Mucosa of rectum (tissue), 2 donors: ENCODE data around the gene VLDLR.

Experiments
- H3K27ac ChIP-seq, 2 donors: one replicate each; pipeline ENCODE4 v1.7.0; 2013; ENCODE audit warnings: inconsistent platforms in 2 of 2, low read depth in 2 of 2, low read length in 2 of 2
- H3K27me3 ChIP-seq, 2 donors: one replicate each; pipeline ENCODE4 v1.7.0; 2013; ENCODE audit warnings: low read length in 2 of 2; ENCODE audit not compliant: control insufficient read depth in 2 of 2, insufficient read depth in 2 of 2
- H3K36me3 ChIP-seq, 2 donors: one replicate each; pipeline ENCODE4 v1.7.0; 2013; ENCODE audit warnings: low read length in 2 of 2; ENCODE audit not compliant: control insufficient read depth in 2 of 2, insufficient read depth in 2 of 2
- H3K4me1 ChIP-seq, 2 donors: one replicate each; pipeline ENCODE4 v1.7.0; 2013; ENCODE audit warnings: low read length in 2 of 2, mild to moderate bottlenecking in 1 of 2; ENCODE audit not compliant: control insufficient read depth in 2 of 2, insufficient read depth in 2 of 2
- H3K4me3 ChIP-seq, 2 donors: one replicate each; pipeline ENCODE4 v1.7.0; 2013; ENCODE audit warnings: low read length in 2 of 2
- H3K9ac ChIP-seq, 2 donors: one replicate each; pipeline ENCODE4 v1.7.0; 2013; ENCODE audit warnings: low read length in 2 of 2, low read depth in 1 of 2, mild to moderate bottlenecking in 1 of 2
- H3K9me3 ChIP-seq, 2 donors: one replicate each; pipeline ENCODE4 v1.7.0; 2013; ENCODE audit warnings: low read length in 2 of 2; ENCODE audit not compliant: control insufficient read depth in 2 of 2
- donor health status: healthy.
- donor health status: Normal muscosa, but diverticular disease.

Gene VLDLR

DNA sequence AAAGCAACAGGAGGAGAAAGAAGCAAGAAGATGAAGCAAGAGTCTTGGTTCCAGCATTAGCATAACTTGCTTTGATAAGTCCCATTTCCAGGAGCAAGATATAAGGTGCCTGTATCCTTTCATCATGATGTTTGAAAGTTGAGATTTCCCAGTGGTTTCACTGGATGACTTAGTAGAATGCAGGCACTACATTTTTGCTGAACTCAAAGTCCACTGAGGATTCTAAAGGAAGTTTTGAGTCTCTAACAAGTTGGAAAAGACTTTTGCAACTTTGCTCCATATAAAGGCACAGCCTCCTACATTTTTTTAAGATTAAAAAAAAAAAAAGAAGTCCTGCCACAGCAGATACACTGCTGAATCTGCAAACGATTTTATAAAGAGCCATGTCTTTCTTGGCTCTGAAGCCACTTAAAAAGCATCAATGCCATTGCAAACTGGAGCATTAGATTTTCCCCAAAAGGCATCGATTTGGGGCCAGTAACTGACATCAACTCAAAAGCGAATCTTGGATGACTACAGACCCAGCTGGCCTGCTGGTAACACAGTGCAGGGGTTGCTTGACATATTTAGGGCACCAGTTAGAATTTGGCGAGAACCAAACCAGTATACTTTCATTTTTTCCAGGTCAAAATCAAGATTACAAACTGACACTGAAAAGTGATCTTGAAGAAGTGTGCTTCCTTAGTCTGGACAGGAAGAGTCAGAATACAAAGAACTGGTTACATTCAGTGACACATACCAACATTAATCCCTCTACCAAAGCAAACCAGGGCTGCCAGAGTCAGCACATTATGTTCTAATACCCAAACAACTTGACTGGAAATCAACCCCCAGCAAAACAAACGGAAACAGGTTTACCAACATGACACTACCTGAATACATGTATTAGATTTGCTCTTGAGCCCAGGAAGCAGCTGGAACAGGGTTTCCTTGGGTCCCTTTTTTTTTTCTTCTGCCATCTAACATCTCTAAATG lies 56.6 kb downstream of the VLDLR start:
- no peak overlapping the region for H3K9ac ChIP-seq
- no peaks in the 10 kb centered on the region for H3K27me3 ChIP-seq
- no peaks in the 10 kb centered on the region for H3K4me1 ChIP-seq
- no peak overlapping the region for H3K4me3 ChIP-seq
- H3K27ac ChIP-seq = no peak overlapping the region
- H3K36me3 ChIP-seq = no peaks in the 10 kb centered on the region
- H3K9me3 ChIP-seq = no peaks in the 10 kb centered on the region

DNA sequence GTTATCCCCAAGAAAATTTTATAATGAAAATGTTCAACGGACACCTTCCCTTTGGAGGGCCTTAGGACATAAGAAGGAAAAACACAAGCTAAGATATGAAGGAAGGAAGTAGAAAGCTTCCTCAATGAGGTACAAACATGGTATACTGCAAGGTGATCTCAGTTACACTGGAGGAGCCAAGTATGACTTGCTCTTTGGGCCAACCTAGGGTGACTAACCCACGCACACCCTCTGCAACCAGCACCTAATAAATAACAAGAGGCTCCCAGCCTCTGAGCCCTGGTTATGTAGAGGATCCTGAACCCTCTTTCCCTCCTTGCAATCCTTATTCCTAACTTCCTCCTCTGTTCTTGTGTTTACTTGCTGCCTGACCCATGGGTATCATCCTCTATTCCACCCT lies 57.4 kb downstream of the VLDLR start:
- H3K27ac ChIP-seq = no peak overlapping the region
- H3K36me3 ChIP-seq = no peaks in the 10 kb centered on the region
- H3K4me1 ChIP-seq = no peaks in the 10 kb centered on the region
- no peaks in the 10 kb centered on the region for H3K27me3 ChIP-seq
- no peak overlapping the region for H3K9ac ChIP-seq
- no peaks in the 10 kb centered on the region for H3K9me3 ChIP-seq
- H3K4me3 ChIP-seq = no peak overlapping the region

DNA sequence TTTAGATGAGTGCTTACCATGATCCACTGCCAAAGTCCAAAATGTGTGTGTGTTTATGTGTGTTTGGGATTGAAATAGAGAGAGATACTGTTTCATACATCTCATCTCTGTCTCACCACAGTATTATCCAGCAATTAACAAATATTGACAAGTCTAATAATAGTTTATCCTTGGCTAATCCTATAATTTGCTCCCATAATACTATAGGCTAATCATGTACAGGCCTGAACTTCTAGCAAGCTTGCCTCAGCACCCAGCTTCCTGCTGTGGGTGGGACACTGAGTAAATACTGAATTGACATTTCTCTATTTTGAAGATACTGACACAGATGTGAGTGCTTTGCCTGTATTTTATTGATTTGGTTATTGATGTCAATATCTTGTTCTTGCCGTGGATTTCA lies 60.4 kb downstream of the VLDLR start:
- Histone ChIP-seq H3K4me1 (no peaks in the 10 kb centered on the region), H3K27ac (no peak overlapping the region), H3K9ac (no peak overlapping the region), H3K36me3 (no peaks in the 10 kb centered on the region), H3K27me3 (no peaks in the 10 kb centered on the region), H3K4me3 (no peak overlapping the region), H3K9me3 (no peaks in the 10 kb centered on the region)

DNA sequence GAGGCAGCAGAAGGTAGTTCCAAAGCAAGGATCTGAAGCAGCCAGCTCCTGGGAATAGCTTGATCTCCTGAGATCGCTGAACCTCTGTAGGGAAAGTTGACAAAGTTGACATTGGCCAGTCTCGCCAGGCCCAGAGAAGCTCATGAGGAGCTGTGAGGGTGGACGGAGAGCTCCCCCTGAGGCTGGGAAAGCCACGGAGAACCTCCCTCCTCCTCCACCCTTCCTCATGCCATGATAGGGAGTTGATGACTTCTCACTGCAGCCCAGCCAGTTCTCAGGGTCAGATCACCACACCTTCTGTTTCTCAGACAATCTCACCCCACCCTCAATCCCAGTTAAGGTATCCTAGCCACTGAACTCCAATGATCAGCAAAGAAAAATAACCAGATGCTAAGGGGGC lies 65.3 kb downstream of the VLDLR start:
- H3K4me1 ChIP-seq = no peaks in the 10 kb centered on the region
- H3K27ac ChIP-seq = no peak overlapping the region
- no peak overlapping the region for H3K4me3 ChIP-seq
- no peaks in the 10 kb centered on the region for H3K36me3 ChIP-seq
- H3K27me3 ChIP-seq = no peaks in the 10 kb centered on the region
- no peak overlapping the region for H3K9ac ChIP-seq
- H3K9me3 ChIP-seq = no peaks in the 10 kb centered on the region

DNA sequence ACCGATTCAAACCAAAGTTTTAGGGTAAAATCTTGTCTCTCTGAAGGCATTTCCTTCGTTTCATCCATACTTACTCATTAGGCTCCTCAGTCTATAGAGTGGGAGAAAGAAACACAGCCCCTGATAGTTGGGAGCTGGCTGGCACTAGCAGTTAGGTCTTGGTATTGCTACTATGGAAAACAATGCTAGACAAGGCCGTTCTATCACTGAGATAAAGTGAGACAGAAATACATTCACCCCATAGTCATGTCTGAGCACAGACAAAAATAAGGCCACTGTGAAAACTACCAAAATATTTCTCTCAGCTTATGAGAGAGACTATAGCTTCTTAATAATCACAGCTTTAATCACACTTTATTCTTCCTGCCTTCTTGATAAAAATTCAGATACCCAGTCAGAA lies 67.0 kb downstream of the VLDLR start:
- H3K36me3 ChIP-seq = no peaks in the 10 kb centered on the region
- H3K9ac ChIP-seq = no peak overlapping the region
- H3K27ac ChIP-seq = no peak overlapping the region
- no peaks in the 10 kb centered on the region for H3K9me3 ChIP-seq
- H3K4me1 ChIP-seq = no peaks in the 10 kb centered on the region
- no peak overlapping the region for H3K4me3 ChIP-seq
- no peaks in the 10 kb centered on the region for H3K27me3 ChIP-seq

DNA sequence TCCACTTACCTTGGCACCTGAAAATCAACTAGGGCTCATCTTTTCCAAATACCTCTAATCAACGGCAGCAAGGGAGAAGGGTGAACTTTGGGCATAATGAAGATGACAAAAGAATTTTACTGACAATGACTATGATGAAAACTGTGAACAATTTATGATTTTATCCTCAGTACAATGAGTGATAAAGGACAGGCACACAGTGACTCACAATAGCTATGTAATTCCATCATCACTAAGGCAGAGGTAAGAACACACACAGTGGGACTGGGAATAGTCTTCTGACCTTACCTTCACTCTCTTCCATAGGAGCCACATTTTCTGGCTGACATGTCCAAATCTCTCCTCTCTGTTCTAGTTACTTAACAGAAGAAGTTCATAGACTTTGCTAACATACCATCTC lies 69.6 kb downstream of the VLDLR start:
- Histone ChIP-seq H3K9ac (no peak overlapping the region), H3K4me1 (no peaks in the 10 kb centered on the region), H3K27ac (no peak overlapping the region), H3K4me3 (no peak overlapping the region), H3K27me3 (no peaks in the 10 kb centered on the region), H3K36me3 (no peaks in the 10 kb centered on the region), H3K9me3 (no peaks in the 10 kb centered on the region)

DNA sequence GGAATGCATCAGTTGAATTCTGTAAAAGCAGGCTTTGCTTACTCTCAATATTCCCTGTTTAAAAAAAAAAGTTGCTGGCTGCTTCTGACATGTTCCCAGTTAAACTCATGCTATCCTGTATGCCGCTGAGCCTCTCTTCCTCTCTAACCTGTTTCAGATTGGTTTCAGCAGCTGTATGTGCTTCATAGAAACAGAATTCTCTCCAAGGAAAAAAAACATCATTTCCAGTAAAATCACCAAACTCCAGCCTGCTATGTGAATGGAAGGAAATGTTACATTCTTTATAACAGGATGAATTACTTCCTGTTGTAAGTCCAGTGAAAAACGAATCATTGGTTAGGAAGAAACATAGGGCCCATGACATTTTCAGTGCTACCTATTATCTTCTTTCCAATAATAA lies 70.0 kb downstream of the VLDLR start:
- Histone ChIP-seq H3K9ac (no peak overlapping the region), H3K9me3 (no peaks in the 10 kb centered on the region), H3K27ac (no peak overlapping the region), H3K27me3 (no peaks in the 10 kb centered on the region), H3K36me3 (no peaks in the 10 kb centered on the region), H3K4me3 (no peak overlapping the region), H3K4me1 (no peaks in the 10 kb centered on the region)

DNA sequence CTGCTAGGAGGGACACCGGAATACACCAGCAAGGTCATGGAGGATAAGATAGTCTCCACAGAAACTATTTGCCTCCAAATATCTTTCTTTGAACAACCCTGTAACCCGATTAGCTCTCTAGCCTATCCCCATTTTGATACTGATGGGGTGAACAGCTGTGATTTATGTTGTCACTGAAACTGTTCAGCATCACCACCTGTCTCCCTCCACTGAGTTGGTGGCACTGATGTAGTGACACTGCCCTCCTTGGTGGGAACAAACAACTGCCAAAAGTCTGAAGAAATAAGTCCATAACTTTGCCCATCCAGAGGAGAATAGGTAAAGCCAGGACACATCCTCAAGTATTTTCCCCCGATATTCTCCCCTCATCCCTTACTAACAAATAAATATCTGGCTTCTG lies 71.5 kb downstream of the VLDLR start:
- Histone ChIP-seq H3K9me3 (no peaks in the 10 kb centered on the region), H3K4me3 (no peak overlapping the region), H3K27ac (no peak overlapping the region), H3K9ac (no peak overlapping the region), H3K36me3 (no peaks in the 10 kb centered on the region), H3K4me1 (no peaks in the 10 kb centered on the region), H3K27me3 (no peaks in the 10 kb centered on the region)

DNA sequence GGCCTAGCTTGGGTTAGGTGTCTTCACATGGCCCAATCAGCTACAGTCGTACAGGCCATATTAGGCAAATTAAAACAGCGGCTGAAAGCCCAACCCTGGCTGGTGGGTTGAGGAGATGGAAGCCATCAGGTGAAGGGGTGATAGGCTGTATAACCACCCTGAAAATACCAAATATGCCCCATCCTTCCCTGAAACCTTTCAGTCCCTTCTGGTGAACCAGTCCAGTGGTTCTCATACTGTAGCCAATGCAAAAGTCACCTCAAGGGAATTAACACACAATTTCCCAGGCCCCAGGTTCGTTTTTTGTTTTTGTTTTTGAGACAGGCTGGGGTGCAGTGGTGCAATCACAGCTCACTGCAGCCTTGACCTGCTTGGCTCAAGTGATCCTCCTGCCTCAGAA lies 75.9 kb downstream of the VLDLR start:
- H3K27ac ChIP-seq = no peak overlapping the region
- H3K4me3 ChIP-seq = no peak overlapping the region
- H3K9ac ChIP-seq = no peak overlapping the region
- H3K27me3 ChIP-seq = no peaks in the 10 kb centered on the region
- H3K36me3 ChIP-seq = no peaks in the 10 kb centered on the region
- no peaks in the 10 kb centered on the region for H3K4me1 ChIP-seq
- H3K9me3 ChIP-seq = no peaks in the 10 kb centered on the region

DNA sequence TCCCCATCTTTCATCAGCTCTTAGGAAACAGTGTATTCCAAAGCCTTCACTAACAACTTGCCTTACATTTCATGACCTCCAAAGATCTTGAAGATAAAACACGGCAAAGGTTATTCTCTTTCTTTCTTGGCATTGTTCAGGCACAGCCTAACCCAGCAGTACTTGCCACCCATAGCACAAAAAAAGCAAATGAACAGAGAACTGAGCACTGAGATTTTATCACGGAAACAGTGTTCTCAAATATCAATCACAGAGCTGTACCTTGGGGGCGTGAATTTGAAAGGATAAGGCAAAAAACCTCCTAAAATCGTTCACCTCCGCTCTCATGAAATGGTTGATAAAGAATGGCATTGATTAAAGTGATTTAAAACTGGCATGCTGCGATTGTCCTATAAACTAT lies 78.8 kb downstream of the VLDLR start:
- Histone ChIP-seq H3K9ac (no peak overlapping the region), H3K4me3 (no peak overlapping the region), H3K9me3 (no peaks in the 10 kb centered on the region), H3K4me1 (no peaks in the 10 kb centered on the region), H3K27me3 (no peaks in the 10 kb centered on the region), H3K36me3 (no peaks in the 10 kb centered on the region), H3K27ac (no peak overlapping the region)
